H1 (cell line): ENCODE measurements around the gene CENPX. TPM values are rescaled to one million over a fixed set of nuclear protein-coding genes. Genes with fewer than 3 reads are reported as not detected.

Source experiments
- CTCF ChIA-PET: fragments of 300-600 bp; sonication (Branson Sonifier 250); formaldehyde crosslinking; loops from one replicate; lab custom pipeline; 2021; ENCODE audit not compliant: partially characterized antibody; lab: Charles Lee
- POLR2A ChIA-PET: fragments of 300-600 bp; sonication (Branson Sonifier 250); formaldehyde crosslinking; loops from one replicate; lab custom pipeline; 2021; ENCODE audit warnings: inconsistent platforms; ENCODE audit not compliant: partially characterized antibody; lab: Charles Lee
- DNase-seq, 2 experiments: peaks; one replicate each; pipeline versions ENCODE4 v3.0.0 to v3.0.0-alpha.2; 2010 to 2022; ENCODE audit warnings: low spot score in 2 of 2, low read depth in 1 of 2, mixed read lengths in 1 of 2
- FAIRE-seq: peaks from 2 replicates; lab custom pipeline; 2011; peaks lifted over from hg19 to GRCh38; lab: Jason Lieb, UNC
- H2AFZ ChIP-seq: 2 replicates; pipeline ENCODE4 v1.8.1; 2012; ENCODE audit warnings: low read length, inconsistent platforms
- H2AK5ac ChIP-seq: 2 replicates; pipeline ENCODE4 v1.6.1; 2013; ENCODE audit warnings: low read depth, low read length
- H2BK120ac ChIP-seq: replicated peaks from 2 replicates; pipeline ENCODE3; 2013; ENCODE audit warnings: low read depth, low read length, inconsistent platforms
- H2BK12ac ChIP-seq: 2 replicates; pipeline ENCODE4 v1.6.1; 2013; ENCODE audit warnings: low read depth, low read length
- H2BK15ac ChIP-seq: 2 replicates; pipeline ENCODE4 v1.6.1; 2013; ENCODE audit warnings: low read length
- H2BK20ac ChIP-seq: 2 replicates; pipeline ENCODE4 v1.6.1; 2013; ENCODE audit warnings: low read length
- H2BK5ac ChIP-seq: 2 replicates; pipeline ENCODE4 v1.6.1; 2013; ENCODE audit warnings: low read depth, low read length
- H3K14ac ChIP-seq: 2 replicates; pipeline ENCODE4 v1.6.1; 2013; ENCODE audit warnings: inconsistent platforms; ENCODE audit not compliant: insufficient read length
- H3K18ac ChIP-seq: 2 replicates; pipeline ENCODE4 v1.6.1; 2013; ENCODE audit warnings: low read length; ENCODE audit errors: extremely low read depth
- H3K23ac ChIP-seq: 2 replicates; pipeline ENCODE4 v1.6.1; 2013; ENCODE audit warnings: inconsistent platforms; ENCODE audit not compliant: insufficient read length
- H3K23me2 ChIP-seq: 2 replicates; pipeline ENCODE4 v1.6.1; 2013; ENCODE audit warnings: low read depth, low read length
- H3K27ac ChIP-seq: 2 replicates; pipeline ENCODE4 v1.6.1; 2011; ENCODE audit warnings: low read depth, low read length, inconsistent platforms
- H3K27me3 ChIP-seq, 4 experiments: replicated peaks in 1 of 4; 1 replicate in 1 of 4; 2 replicates in 3 of 4; pipeline versions ENCODE4 v1.6.1 to v1.8.1; 2011 to 2013; ENCODE audit warnings: low read length in 3 of 4, mild to moderate bottlenecking in 3 of 4, inconsistent platforms in 2 of 4, mixed read lengths in 2 of 4, moderate library complexity in 1 of 4; ENCODE audit not compliant: control insufficient read depth in 3 of 4, insufficient read depth in 3 of 4; ENCODE audit errors: extremely low read depth in 1 of 4
- H3K36me3 ChIP-seq, 4 experiments: 2 replicates each; pipeline versions ENCODE4 v1.6.1 to v1.8.1; 2011 to 2013; ENCODE audit warnings: mild to moderate bottlenecking in 4 of 4, low read length in 3 of 4, moderate library complexity in 2 of 4, control low read depth in 1 of 4, inconsistent platforms in 1 of 4; ENCODE audit not compliant: insufficient read depth in 4 of 4, control insufficient read depth in 2 of 4
- H3K4ac ChIP-seq: replicated peaks from 2 replicates; pipeline ENCODE3; 2013; ENCODE audit warnings: low read length, low read depth, mixed read lengths, inconsistent platforms; ENCODE audit not compliant: insufficient read length
- H3K4me1 ChIP-seq, 4 experiments: replicated peaks in 1 of 4; 1 replicate in 1 of 4; 2 replicates in 3 of 4; pipeline versions ENCODE4 v1.6.1 to v1.8.1; 2011 to 2013; ENCODE audit warnings: low read length in 3 of 4, inconsistent platforms in 2 of 4, mixed read lengths in 1 of 4; ENCODE audit not compliant: insufficient read depth in 4 of 4, control insufficient read depth in 3 of 4
- H3K4me2 ChIP-seq, 2 experiments: 2 replicates each; pipeline versions ENCODE4 v1.6.1 to v1.8.1; 2011 to 2013; ENCODE audit warnings: low read depth in 2 of 2, low read length in 2 of 2, control low read depth in 1 of 2, inconsistent platforms in 1 of 2, mild to moderate bottlenecking in 1 of 2; ENCODE audit not compliant: insufficient read depth in 1 of 2
- H3K4me3 ChIP-seq, 4 experiments: fragments of 200-600, 300-600 bp in 1 of 4; sonication (generic), shearing (Covaris generic), sonication (Bioruptor Twin) in 1 of 4; 2 replicates each; pipeline versions ENCODE4 v1.5.1 to v1.8.1; 2011 to 2016; ENCODE audit warnings: low read length in 4 of 4, low read depth in 3 of 4, control low read depth in 2 of 4, inconsistent platforms in 2 of 4, mild to moderate bottlenecking in 2 of 4, mixed read lengths in 1 of 4, moderate library complexity in 1 of 4; ENCODE audit not compliant: insufficient read depth in 2 of 4; ENCODE audit errors: extremely low read depth in 1 of 4
- H3K56ac ChIP-seq: replicated peaks from 2 replicates; pipeline ENCODE3; 2013; ENCODE audit warnings: low read depth, mild to moderate bottlenecking, mixed read lengths, low read length, inconsistent platforms; ENCODE audit not compliant: insufficient read length
- H3K79me1 ChIP-seq: 2 replicates; pipeline ENCODE4 v1.6.1; 2013; ENCODE audit warnings: low read depth, low read length, control low read depth
- H3K79me2 ChIP-seq, 2 experiments: 2 replicates each; pipeline versions ENCODE4 v1.6.1 to v1.8.1; 2012 to 2013; ENCODE audit warnings: low read length in 2 of 2, mild to moderate bottlenecking in 2 of 2, inconsistent platforms in 1 of 2; ENCODE audit not compliant: insufficient read depth in 2 of 2, control insufficient read depth in 1 of 2
- H3K9ac ChIP-seq, 4 experiments: replicated peaks in 1 of 4; 1 replicate in 1 of 4; 2 replicates in 3 of 4; pipeline versions ENCODE4 v1.6.1 to v1.8.1; 2011 to 2013; ENCODE audit warnings: low read depth in 3 of 4, low read length in 3 of 4, control low read depth in 2 of 4, mild to moderate bottlenecking in 2 of 4, moderate library complexity in 2 of 4, inconsistent platforms in 1 of 4; ENCODE audit errors: extremely low read depth in 1 of 4
- H3K9me3 ChIP-seq, 2 experiments: 2 replicates each; pipeline versions ENCODE4 v1.6.1 to v1.8.1; 2012 to 2013; ENCODE audit warnings: mild to moderate bottlenecking in 2 of 2, moderate library complexity in 2 of 2, control low read depth in 1 of 2, inconsistent platforms in 1 of 2, low read depth in 1 of 2, low read length in 1 of 2, mixed read lengths in 1 of 2; ENCODE audit not compliant: insufficient read depth in 2 of 2
- H4K20me1 ChIP-seq, 2 experiments: replicated peaks in 1 of 2; 2 replicates each; pipeline versions ENCODE3 to v1.8.1; 2011 to 2013; ENCODE audit warnings: inconsistent platforms in 2 of 2, low read length in 2 of 2, mild to moderate bottlenecking in 1 of 2; ENCODE audit not compliant: insufficient read depth in 2 of 2, control insufficient read depth in 1 of 2
- H4K5ac ChIP-seq: 2 replicates; pipeline ENCODE4 v1.6.1; 2013; ENCODE audit warnings: low read length, low read depth, mixed read lengths, inconsistent platforms; ENCODE audit not compliant: insufficient read length
- H4K8ac ChIP-seq: 2 replicates; pipeline ENCODE4 v1.8.0; 2013; ENCODE audit warnings: mild to moderate bottlenecking, moderate library complexity, low read length, inconsistent platforms; ENCODE audit not compliant: insufficient read depth; ENCODE audit errors: extremely low read depth
- H4K91ac ChIP-seq: replicated peaks from 2 replicates; pipeline ENCODE3; 2013; ENCODE audit warnings: low read length, mixed read lengths, inconsistent platforms; ENCODE audit not compliant: insufficient read length
- GABPA ChIP-seq: IDR thresholded peaks from 2 replicates; pipeline ENCODE4 v1.6.1; 2011; ENCODE audit warnings: mild to moderate bottlenecking, low read length, moderate library complexity, borderline replicate concordance; ENCODE audit not compliant: insufficient read depth
- MAX ChIP-seq: IDR thresholded peaks from 2 replicates; pipeline ENCODE4 v1.6.1; 2012; ENCODE audit warnings: inconsistent platforms
- POLR2AphosphoS5 ChIP-seq: IDR thresholded peaks from 2 replicates; pipeline ENCODE4 v1.6.1; 2011; ENCODE audit warnings: low read depth, low read length
- SIX5 ChIP-seq: IDR thresholded peaks from 2 replicates; pipeline ENCODE4 v1.6.1; 2011; ENCODE audit warnings: mild to moderate bottlenecking, low read depth, low read length
- WGBS, 2 experiments: shearing (Covaris generic) in 1 of 2; methylation state at CpG; one replicate each; pipeline versions ENCODE4 v1.1.6 to v1.1.7; 2013 to 2015; ENCODE audit warnings: low lambda C conversion rate in 2 of 2, mixed read lengths in 2 of 2, inconsistent platforms in 1 of 2, low coverage in 1 of 2, missing lambda C conversion rate in 1 of 2; ENCODE audit not compliant: insufficient replicate concordance in 2 of 2, insufficient coverage in 1 of 2, insufficient read length in 1 of 2; ENCODE audit errors: extremely low coverage in 1 of 2, missing lambda C conversion rate in 1 of 2; 5-methylcytosine and 5-hydroxymethylcytosine counted together
- polyA plus RNA-seq, 7 experiments: library from polyadenylated mRNA; depleted of rRNA in 3 of 7; stranded (reverse) in 5 of 7; unstranded in 2 of 7; fragments of >200 nt in 5 of 7; fragments of 200-250 nt in 2 of 7; gene quantifications; 1 replicate in 5 of 7; 2 replicates in 1 of 7; 4 replicates in 1 of 7; pipeline versions ENCODE4 v1.2.1 to v1.2.3, GENCODE V29; 2011 to 2013; ENCODE audit warnings: missing spikeins in 2 of 7, mixed read lengths in 2 of 7
- total RNA-seq: library from RNA; stranded (reverse); fragmentation: NEBNext Ultra II Directional; extraction: Animal tissue kit (Norgen Biotek cat#: 25700); gene quantifications from 2 replicates; pipeline ENCODE4 v1.2.1, GENCODE V29; 2021

Gene CENPX
- total and polyA plus RNA-seq, 2 of the 8 experiments (the other 6 are each of a cell fraction or from before 2014, with no cell fraction given) = 116 to 122 TPM

- Histone ChIP-seq H3K36me3 (no peaks in the 10 kb centered on the region; a peak in 2 of 8 replicates), H3K23ac (no peak overlapping the region), H3K79me2 (peaks cover 0 to 2% of the 10 kb centered on the region in 2 experiments; a peak in 1 of 4 replicates), H3K9ac (no peak overlapping the region), H3K79me1 (0 out of 2 replicates have a peak, but pooled peaks cover 3% of the 10 kb centered on the region), H3K4ac (no peak overlapping the region), H2BK12ac (no peak overlapping the region), H4K20me1 (peaks cover 0 to 15% of the 10 kb centered on the region in 2 experiments), H4K5ac (no peak overlapping the region), H3K14ac (no peak overlapping the region), H2BK5ac (no peak overlapping the region), H3K56ac (no peak overlapping the region), H4K8ac (no peak overlapping the region), H3K4me2 (no peak overlapping the region), H2BK15ac (no peak overlapping the region), H3K4me3 (no peak overlapping the region), H3K9me3 (no peaks in the 10 kb centered on the region), H3K27ac (no peak overlapping the region), H2BK120ac (no peak overlapping the region), H2AK5ac (no peak overlapping the region), H4K91ac (no peak overlapping the region), H3K4me1 (peaks cover 0 to 14% (median 2%) of the 10 kb centered on the region in 4 experiments; a peak in 5 of 7 replicates), H3K18ac (no peak overlapping the region), H3K27me3 (no peaks in the 10 kb centered on the region), H2AFZ (no peak overlapping the region), H2BK20ac (no peak overlapping the region), H3K23me2 (peaks cover 7% of the 10 kb centered on the region; the same call in 1 of the 2 replicates)
- DNase-seq = no peak
- ChIA-PET CTCF (interaction anchor here (0.5 to 3.1 kb wide), 12 partner anchors 9 to 1519 kb away, joined by 3 to 40 read pairs (median 11); partner anchors contain the start of genes DCXR and MAFG), POLR2A (interaction anchor here (0.6 to 4.9 kb wide), 4 partner anchors 9 to 54 kb away, joined by 3 to 38 read pairs (median 18); partner anchors contain the start of gene GPS1)
- WGBS, 2 experiments = 95% methylated on average over 9 of the region's 9 CpGs; no CpG with 5 or more reads in 1 of the 2 experiments
- no peak for FAIRE-seq
- TF ChIP-seq SIX5 (no peak), MAX (no peak), GABPA (no peak), POLR2AphosphoS5 (no peak)
These were observed 6.3 kb upstream of the CENPX start for GRCh38 chr17:82028966-82029365.
